CD8-positive, alpha-beta memory T cell (primary cell): Measurements from ENCODE around the gene PNMA3. TPM values are rescaled to one million over a fixed set of nuclear protein-coding genes. Genes with fewer than 3 reads are reported as not detected.
"Not testable (repeated sequence)": the region's sequence is repeated elsewhere in the genome, so short reads cannot be mapped to it uniquely, and the experiment has no call there.

Experiments used
- CTCF ChIA-PET: fragments of 350-600 bp; sonication (Branson Sonifier 250); formaldehyde crosslinking; loops from one replicate; lab custom pipeline; 2021; ENCODE audit warnings: antibody characterized with exemption; lab: Charles Lee
- POLR2A ChIA-PET: fragments of 350-600 bp; sonication (Branson Sonifier 250); formaldehyde crosslinking; loops from one replicate; lab custom pipeline; 2021; ENCODE audit warnings: antibody characterized with exemption; lab: Charles Lee
- DNase-seq, 5 donors: peaks; one replicate each; pipeline versions ENCODE4 v3.0.0 to v3.0.0-alpha.2; 2020 to 2022; ENCODE audit warnings: mixed read lengths in 1 of 5
- H3K27ac ChIP-seq: one replicate; pipeline ENCODE4 v1.7.0; 2013; ENCODE audit warnings: low read depth, mild to moderate bottlenecking, low read length, moderate library complexity
- H3K27me3 ChIP-seq: 2 replicates; pipeline ENCODE4 v1.7.0; 2013; ENCODE audit warnings: low read length, mild to moderate bottlenecking; ENCODE audit not compliant: insufficient read depth, poor library complexity, severe bottlenecking
- H3K36me3 ChIP-seq: 2 replicates; pipeline ENCODE4 v1.7.0; 2013; ENCODE audit warnings: mild to moderate bottlenecking, low read length, moderate library complexity; ENCODE audit not compliant: insufficient read depth
- H3K4me1 ChIP-seq: 2 replicates; pipeline ENCODE4 v1.7.0; 2013; ENCODE audit warnings: mild to moderate bottlenecking, low read length, moderate library complexity; ENCODE audit not compliant: insufficient read depth
- H3K4me3 ChIP-seq: 2 replicates; pipeline ENCODE4 v1.7.0; 2013; ENCODE audit warnings: mild to moderate bottlenecking, low read length
- H3K9me3 ChIP-seq: 2 replicates; pipeline ENCODE4 v1.7.0; 2013; ENCODE audit warnings: mild to moderate bottlenecking, low read length
- H3K27ac Mint-ChIP-seq, 8 donors: one replicate each; pipeline ENCODE4 v1.8.0; 2020 to 2021; ENCODE audit warnings: mixed read lengths in 8 of 8, mild to moderate bottlenecking in 6 of 8, inconsistent platforms in 3 of 8, moderate library complexity in 3 of 8
- H3K27me3 Mint-ChIP-seq, 2 donors: one replicate each; pipeline ENCODE4 v1.8.0; 2020 to 2021; ENCODE audit warnings: mixed read lengths in 2 of 2, mild to moderate bottlenecking in 1 of 2, moderate library complexity in 1 of 2
- H3K36me3 Mint-ChIP-seq, 3 donors: one replicate each; pipeline ENCODE4 v1.8.0; 2020 to 2021; ENCODE audit warnings: mixed read lengths in 3 of 3, inconsistent platforms in 1 of 3, mild to moderate bottlenecking in 1 of 3
- H3K4me1 Mint-ChIP-seq, 3 donors: one replicate each; pipeline ENCODE4 v1.8.0; 2020 to 2021; ENCODE audit warnings: mixed read lengths in 3 of 3, inconsistent platforms in 1 of 3, mild to moderate bottlenecking in 1 of 3
- H3K4me3 Mint-ChIP-seq, 7 donors: one replicate each; pipeline ENCODE4 v1.8.0; 2020 to 2021; ENCODE audit warnings: mixed read lengths in 7 of 7, mild to moderate bottlenecking in 6 of 7, moderate library complexity in 4 of 7, inconsistent platforms in 2 of 7
- H3K9me3 Mint-ChIP-seq, 5 donors: one replicate each; pipeline ENCODE4 v1.8.0; 2020 to 2022; ENCODE audit warnings: mixed read lengths in 5 of 5, mild to moderate bottlenecking in 3 of 5, moderate library complexity in 2 of 5, inconsistent platforms in 1 of 5
- polyA plus RNA-seq: library from polyadenylated mRNA; unstranded; fragments of 300-500 nt; fragmentation: Illumina TruSeq; gene quantifications from one replicate; pipeline ENCODE4 v1.2.3, GENCODE V29; 2021
- total RNA-seq, 2 experiments: library from RNA; stranded (reverse); gene quantifications; one replicate each; pipeline ENCODE4 v1.2.3, GENCODE V29; 2021

PNMA3 gene
- total and polyA plus RNA-seq, 3 experiments from 2014 or later = 0.30 to 1.1 (median 1.1) TPM

DNA sequence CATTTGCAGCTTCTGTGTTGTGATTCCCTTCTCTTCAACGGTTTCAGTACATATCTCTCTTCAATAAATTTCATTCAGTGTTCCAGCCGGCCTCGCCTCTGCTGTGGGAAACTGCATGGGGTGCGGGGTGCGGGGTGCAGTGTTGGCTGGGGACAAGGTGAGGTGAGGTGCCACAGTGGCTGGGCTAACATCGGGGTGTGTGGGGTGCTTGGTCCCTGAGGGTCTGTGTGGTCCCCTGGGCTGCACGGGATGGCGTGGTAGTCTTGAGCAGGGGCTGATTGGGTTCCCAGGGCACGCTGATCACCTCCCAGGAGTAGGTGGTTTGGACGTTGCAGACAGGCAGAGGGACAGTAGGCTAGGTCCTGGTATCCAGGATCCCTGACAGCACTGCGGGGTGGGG is 18.7 kb downstream of the PNMA3 start:
- no peaks in the 10 kb centered on the region for H3K9me3 Mint-ChIP-seq
- no peak for DNase-seq
- Histone ChIP-seq H3K4me1 (no peaks in the 10 kb centered on the region), H3K27me3 (no peaks in the 10 kb centered on the region), H3K4me3 (no peak overlapping the region), H3K36me3 (no peaks in the 10 kb centered on the region), H3K27ac (no peak overlapping the region), H3K9me3 (no peaks in the 10 kb centered on the region)
- CTCF ChIA-PET = no interaction called here
- H3K27ac Mint-ChIP-seq = no peak overlapping the region
- no peaks in the 10 kb centered on the region for H3K4me1 Mint-ChIP-seq
- no peaks in the 10 kb centered on the region for H3K36me3 Mint-ChIP-seq
- POLR2A ChIA-PET = no interaction called here
- H3K27me3 Mint-ChIP-seq = peaks cover 3 to 6% of the 10 kb centered on the region in 2 donors
- peak overlapping the region in 2 of 7 donors; percentile 20 to 49 for H3K4me3 Mint-ChIP-seq

DNA sequence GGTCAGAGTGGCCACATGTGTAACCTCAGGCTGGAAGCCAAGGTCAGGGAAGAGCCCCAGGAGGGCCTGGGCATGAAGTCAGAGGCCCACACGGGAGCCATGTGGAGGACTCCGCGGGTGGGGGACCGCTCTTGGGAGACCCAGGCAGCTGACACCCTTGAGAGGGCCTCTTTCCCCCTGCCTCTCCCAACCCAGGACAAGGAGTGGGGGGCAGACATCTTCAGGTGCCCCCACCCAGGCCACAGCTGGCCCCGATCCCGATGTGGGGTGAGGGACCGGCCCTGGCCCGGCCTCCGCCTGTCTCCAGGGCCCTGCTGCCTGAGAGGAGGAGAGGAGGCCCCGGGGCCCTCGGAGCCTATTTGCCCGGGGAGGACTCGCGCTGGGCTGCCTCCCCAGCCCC is 19.1 kb downstream of the PNMA3 start:
- DNase-seq = no peak
- Histone ChIP-seq H3K27ac (no peak overlapping the region), H3K27me3 (no peaks in the 10 kb centered on the region), H3K4me1 (no peaks in the 10 kb centered on the region), H3K4me3 (no peak overlapping the region), H3K9me3 (no peaks in the 10 kb centered on the region), H3K36me3 (no peaks in the 10 kb centered on the region)
- H3K27me3 Mint-ChIP-seq = peaks cover 3 to 6% of the 10 kb centered on the region in 2 donors
- no peak overlapping the region for H3K4me3 Mint-ChIP-seq
- ChIA-PET CTCF (no interaction called here), POLR2A (no interaction called here)
- H3K36me3 Mint-ChIP-seq = no peaks in the 10 kb centered on the region
- no peak overlapping the region for H3K27ac Mint-ChIP-seq
- H3K4me1 Mint-ChIP-seq = no peaks in the 10 kb centered on the region
- H3K9me3 Mint-ChIP-seq = no peaks in the 10 kb centered on the region

DNA sequence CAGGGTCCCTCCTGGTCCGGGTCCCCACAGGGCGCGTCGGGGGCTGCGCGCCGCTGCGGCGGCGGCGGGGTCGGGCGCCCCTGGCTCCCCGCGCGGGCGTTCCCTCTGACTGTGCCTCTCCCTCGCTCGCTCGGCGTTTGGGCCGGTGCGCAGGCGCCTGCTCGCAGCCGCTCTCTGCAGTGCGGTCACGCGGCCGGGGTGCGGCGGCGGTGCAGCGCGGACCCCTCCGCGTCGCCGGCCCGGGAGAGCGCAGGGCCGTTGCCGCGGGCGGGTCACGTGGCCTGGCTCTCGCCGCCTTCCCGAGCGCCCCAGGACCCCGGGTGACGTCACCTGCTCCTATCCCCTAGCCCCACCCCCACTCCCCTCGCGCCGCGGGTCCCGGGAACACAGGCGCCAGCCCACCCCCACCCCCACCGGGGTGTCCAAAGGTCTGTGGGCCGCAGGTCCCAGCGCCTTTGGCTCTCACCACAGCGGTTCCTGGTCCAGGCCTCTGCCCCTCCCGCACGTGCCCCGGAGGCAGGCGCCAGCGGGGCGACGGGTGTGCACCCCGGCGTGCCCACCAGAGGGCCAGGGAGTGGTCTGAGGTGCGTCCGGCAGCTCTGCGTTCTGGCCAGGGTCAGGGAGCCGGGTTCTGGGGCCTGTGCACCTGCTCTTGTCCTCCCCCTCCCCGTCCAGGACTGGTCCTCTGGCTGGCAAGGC is 21.3 kb downstream of the PNMA3 start:
- H3K4me3 ChIP-seq, H3K9me3 Mint-ChIP-seq, POLR2A ChIA-PET, H3K4me1 ChIP-seq, H3K36me3 Mint-ChIP-seq, H3K9me3 ChIP-seq, H3K27me3 Mint-ChIP-seq, DNase-seq, H3K4me3 Mint-ChIP-seq, H3K27me3 ChIP-seq, H3K27ac ChIP-seq, H3K27ac Mint-ChIP-seq, H3K36me3 ChIP-seq, CTCF ChIA-PET, H3K4me1 Mint-ChIP-seq: not testable (repeated sequence)

DNA sequence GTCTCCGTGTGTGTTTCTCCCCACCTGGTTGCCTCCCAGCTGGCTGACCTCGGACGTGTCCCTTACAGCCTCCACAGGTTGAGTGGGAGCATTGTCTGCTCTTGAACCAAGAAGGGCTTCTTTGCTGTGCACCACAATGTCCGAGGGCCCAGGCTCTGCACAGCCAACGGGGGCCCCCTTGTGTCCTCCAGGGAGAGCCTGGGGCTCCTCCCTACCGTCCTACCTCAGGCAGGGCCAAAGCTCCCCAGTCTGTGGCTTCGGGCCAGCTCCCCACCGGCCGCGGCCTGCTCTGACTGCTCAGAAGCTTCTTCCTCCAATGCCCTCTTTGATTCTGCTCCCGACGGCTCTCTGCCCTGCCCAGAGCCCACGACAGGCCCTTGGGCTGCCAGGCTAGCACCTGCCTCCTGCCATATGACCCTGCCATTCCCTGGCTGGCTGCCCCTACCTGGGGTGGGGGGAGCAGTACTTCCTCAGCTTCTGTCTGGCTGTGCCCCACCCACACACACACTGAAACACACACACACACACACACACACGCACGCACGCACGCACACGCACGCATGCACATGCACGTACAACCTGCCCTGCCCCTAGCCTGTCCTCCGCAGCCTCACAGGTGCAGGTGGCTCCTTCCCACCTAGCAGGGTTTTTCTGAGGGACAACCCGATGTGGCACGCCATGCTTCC is 27.1 kb downstream of the PNMA3 start:
- H3K27ac Mint-ChIP-seq, DNase-seq, H3K36me3 Mint-ChIP-seq, POLR2A ChIA-PET, H3K27me3 Mint-ChIP-seq, H3K4me3 ChIP-seq, CTCF ChIA-PET, H3K4me3 Mint-ChIP-seq, H3K27me3 ChIP-seq, H3K4me1 Mint-ChIP-seq, H3K27ac ChIP-seq, H3K9me3 Mint-ChIP-seq, H3K9me3 ChIP-seq, H3K36me3 ChIP-seq, H3K4me1 ChIP-seq: not testable (repeated sequence)

DNA sequence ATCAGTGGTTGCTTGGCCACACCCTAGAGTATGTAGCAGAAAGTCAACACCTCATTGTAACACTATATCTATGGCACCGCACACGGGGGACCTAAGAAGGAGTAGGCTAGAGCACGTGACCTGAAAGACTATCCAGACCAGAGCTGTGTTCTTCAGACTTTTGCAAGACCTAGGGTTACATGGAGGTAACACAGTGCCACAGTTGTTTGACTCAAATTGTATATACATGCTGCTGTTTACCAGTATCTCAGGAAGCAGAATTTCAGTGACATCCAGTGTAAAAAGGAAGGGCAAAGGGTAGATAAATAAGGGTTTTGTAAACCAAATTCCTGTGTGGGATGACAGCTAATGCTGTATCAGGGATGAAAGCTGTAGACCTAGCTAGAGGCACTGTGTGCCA is 46.1 kb downstream of the PNMA3 start:
- POLR2A ChIA-PET = no interaction called here
- H3K9me3 Mint-ChIP-seq = peaks cover 0 to 21% (median 11%) of the 10 kb centered on the region in 5 donors

DNA sequence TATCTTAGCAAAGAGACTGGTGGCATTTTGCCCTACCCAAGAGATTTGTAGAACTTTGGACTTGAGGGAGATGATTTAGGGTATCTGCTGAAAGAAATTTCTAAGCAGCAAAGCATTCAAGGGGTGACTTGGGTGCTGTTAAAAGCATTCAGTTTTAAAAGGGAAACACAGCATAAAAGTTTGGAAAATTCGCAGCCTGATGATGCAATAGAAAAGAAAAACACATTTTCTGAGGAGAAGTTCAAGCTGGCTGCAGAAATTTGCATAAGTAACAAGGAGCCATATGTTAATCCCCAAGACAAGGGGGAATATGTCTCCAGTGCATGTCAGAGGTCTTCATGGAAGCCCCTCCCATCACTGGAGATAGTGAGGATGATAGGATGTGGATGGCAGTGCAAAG is 48.7 kb downstream of the PNMA3 start:
- POLR2A ChIA-PET, H3K27me3 ChIP-seq, H3K4me3 Mint-ChIP-seq, H3K36me3 ChIP-seq, H3K4me1 Mint-ChIP-seq, H3K4me1 ChIP-seq, DNase-seq, H3K4me3 ChIP-seq, H3K27me3 Mint-ChIP-seq, H3K27ac ChIP-seq, H3K36me3 Mint-ChIP-seq, H3K27ac Mint-ChIP-seq, CTCF ChIA-PET, H3K9me3 ChIP-seq: not testable (repeated sequence)
- peaks cover 0 to 21% (median 11%) of the 10 kb centered on the region in 5 donors for H3K9me3 Mint-ChIP-seq

More for the DNA sequence above, 46.1 kb downstream of the PNMA3 start:
- Histone ChIP-seq H3K4me1 (no peaks in the 10 kb centered on the region), H3K9me3 (no peaks in the 10 kb centered on the region), H3K4me3 (no peak overlapping the region), H3K36me3 (no peaks in the 10 kb centered on the region), H3K27me3 (no peaks in the 10 kb centered on the region), H3K27ac (no peak overlapping the region)
- Mint-ChIP-seq H3K27me3 (peaks cover 0 to 8% of the 10 kb centered on the region in 2 donors), H3K4me3 (no peak overlapping the region), H3K36me3 (peaks cover 0 to 6% (median 0%) of the 10 kb centered on the region in 3 donors), H3K4me1 (peaks cover 3 to 5% (median 5%) of the 10 kb centered on the region in 3 donors), H3K27ac (no peak overlapping the region)
- no peak for DNase-seq
- CTCF ChIA-PET = no interaction called here

DNA sequence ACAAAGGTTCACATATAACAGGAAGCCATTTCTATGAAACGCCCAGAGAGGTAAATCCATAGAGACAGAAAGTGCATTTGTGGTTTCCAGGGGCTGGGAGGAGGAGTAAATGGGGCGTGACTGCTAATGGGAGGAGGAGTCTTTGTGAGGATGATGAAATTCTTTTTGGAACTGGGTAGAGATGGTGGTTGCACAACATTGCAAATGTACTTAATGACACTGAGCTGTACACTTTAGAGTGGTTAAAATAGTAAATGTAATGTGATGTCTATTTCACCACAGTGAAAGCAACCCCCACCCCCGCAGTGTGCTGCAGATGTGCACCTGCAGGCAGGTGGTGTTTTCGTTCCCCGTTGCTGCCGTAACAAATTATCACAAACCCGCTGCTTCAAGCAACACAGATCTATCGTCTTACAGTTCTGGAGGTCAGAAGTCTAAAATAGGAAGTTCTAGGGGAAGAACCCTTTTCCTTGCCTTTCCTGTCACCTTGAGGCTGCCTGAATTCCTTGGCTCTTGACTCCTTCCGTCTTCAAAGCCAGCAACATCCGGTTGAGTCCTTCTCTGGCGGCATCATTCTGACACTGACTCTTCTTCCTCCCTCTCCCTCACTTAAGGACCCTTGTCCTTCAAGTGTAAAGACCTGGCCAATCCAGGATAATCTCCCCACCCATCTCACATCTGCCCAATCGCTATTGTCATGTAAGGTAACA is 50.0 kb downstream of the PNMA3 start:
- POLR2A ChIA-PET, H3K36me3 Mint-ChIP-seq, DNase-seq, H3K36me3 ChIP-seq, H3K27me3 ChIP-seq, H3K9me3 ChIP-seq, CTCF ChIA-PET, H3K27me3 Mint-ChIP-seq, H3K4me1 Mint-ChIP-seq, H3K27ac ChIP-seq, H3K4me3 ChIP-seq, H3K4me1 ChIP-seq: not testable (repeated sequence)
- peak overlapping the region in 1 of 8 donors; percentile 72 for H3K27ac Mint-ChIP-seq
- H3K9me3 Mint-ChIP-seq = peaks cover 0 to 11% (median 8%) of the 10 kb centered on the region in 5 donors
- peak overlapping the region in 1 of 7 donors; percentile 33 for H3K4me3 Mint-ChIP-seq
